Hematopoietic multipotent progenitor cell treated with erythropoietin and hydrocortisone succinate and interleukin-3 and kit ligand, for 17 days (in vitro differentiated cells): Measurements from ENCODE around the gene CLEC2B.

ENCODE experiments used
- DNase-seq: peaks from one replicate; pipeline ENCODE4 v3.0.0-alpha.2; 2015; ENCODE audit warnings: low spot score

Gene CLEC2B

DNA sequence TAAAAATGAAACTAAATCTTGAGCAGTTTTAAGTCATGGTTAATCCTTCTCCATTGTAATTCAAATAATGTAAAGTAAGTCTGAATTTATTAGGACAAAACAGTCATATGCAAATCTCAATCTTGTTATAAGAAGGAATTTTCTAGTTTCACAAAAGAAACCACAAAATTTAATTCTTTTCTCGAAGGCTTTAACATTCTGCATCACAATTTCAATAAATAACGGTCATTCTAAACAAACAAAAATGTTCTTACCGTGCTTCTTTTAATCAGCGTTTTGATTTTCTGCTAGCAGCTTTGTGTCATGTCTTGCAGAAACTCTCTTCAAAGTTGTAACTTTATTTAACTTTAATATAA lies 225 bp downstream of the CLEC2B start:
- no peak for DNase-seq

DNA sequence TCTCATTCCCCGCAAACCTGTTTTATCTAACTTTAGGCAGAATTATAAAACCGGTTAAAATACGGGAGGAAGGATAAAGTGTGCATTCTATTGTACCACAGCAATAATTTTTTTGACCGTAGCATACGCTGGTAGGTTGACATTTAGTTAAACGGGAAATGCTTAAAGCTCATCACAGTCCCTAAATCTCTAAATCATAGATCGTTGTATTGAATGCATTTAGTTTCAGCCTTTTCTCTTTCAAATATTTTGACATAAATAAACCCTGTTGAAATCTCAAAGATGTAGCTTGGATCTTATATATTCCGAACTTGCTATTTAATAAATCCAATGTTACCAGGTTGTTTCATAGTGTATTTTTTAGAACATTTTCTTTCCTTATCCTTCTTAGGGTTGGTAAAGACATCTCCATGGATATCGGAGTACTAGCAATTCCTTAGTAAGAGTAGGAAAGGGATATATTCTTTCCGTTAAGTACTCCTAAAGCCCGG lies 798 bp downstream of the CLEC2B start:
- peak; percentile 59 for DNase-seq

DNA sequence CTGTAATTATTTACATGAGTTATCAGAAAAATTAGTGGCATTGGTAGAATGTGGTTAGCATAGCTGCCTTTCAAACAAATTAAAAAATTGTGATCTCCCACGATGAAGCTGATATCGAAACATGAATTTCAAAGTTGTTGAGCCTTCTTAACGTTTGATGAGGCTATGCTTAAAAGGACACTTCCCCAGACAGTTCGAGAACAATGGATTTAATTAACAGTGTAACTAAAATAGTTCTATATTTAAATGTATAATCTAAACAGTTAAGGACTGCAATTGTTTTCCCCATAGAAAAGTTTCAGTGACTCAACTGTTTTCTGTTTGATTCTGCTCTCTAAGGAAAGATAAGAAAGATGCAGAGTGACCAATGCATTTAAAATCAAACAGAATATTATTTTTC lies 1.6 kb downstream of the CLEC2B start:
- no peak for DNase-seq

DNA sequence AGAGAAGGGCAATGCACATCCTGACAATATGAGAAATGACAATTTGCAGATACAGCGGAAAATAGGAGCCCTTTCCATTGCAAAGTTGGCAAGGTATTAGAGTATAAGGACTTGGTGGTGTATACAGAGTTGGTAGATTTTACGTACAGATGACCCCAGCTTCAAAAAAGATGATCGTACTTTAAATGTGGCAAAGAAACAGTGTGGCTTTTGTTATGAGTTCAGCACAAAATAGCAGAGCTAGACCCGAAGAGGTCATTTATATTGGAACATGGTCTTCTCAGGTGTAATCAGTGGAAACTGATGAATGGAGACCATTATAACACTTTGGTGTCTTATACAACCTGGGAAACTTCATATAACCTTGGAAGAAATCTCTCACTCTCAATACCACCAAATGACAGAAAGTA lies 2.3 kb downstream of the CLEC2B start:
- peak; percentile 51 for DNase-seq

GRCh38 chr12:9864913-9865675 lies 4.1 kb downstream of the CLEC2B start:
- DNase-seq: peak; percentile 29

DNA sequence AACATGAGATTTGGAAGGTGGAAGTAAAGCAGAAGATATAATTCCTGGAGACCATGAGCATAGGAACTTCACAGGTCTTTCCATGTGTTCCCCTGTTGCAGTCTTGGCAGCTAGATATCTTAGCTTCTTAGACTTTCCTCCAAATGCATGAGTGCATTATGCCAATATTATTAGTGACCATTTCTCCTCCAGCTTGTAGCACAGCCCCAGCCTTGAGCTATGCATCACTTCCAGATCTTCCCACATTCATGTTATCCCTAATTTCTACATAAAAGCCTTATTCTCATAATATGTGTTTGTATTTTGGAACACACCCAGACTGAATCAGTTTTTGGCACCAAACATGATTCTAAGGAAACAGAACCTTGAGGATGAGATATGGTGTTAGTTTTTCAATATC lies 11.0 kb downstream of the CLEC2B start:
- no peak for DNase-seq

- no peak for DNase-seq
Measured at GRCh38 chr12:9856894-9857293, 12.3 kb downstream of the CLEC2B start.

DNA sequence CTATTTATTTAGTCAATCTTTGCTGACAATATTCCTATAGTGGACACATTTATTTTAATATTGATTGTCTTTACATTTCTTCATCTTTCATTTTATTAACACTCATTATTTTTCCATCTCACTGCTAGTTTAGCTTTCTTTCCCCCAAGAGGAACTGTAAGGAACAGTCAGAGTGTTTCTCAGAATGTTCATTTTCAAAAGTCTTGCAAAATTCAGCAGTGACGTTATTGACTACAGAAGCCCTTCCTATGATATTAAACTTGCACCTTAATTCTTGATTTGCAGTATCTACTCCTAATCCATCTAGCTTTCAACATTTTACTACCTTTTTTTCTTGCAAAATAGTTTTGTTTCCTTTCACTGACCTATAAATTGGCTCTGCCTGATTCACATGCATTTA lies 13.0 kb downstream of the CLEC2B start:
- no peak for DNase-seq

DNA sequence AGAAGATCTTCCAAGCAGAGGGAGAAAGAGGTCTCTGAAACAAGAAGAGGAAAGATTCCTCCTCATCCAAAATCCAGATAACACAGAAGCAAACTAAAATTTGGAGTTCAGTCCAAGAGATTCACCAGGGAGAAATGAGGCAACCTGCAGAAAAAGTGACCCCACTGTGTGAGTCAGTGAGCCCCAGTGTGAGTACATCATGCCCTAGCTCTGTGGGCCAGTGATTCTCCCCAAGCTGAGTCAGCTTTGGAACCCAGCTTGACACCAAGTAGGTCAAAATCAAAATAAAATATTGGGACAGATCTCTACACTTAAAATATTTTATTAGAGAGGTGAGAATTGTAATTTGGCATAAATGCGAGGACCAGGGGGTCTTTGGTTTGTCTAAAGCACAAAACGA lies 17.2 kb downstream of the CLEC2B start:
- no peak for DNase-seq

DNA sequence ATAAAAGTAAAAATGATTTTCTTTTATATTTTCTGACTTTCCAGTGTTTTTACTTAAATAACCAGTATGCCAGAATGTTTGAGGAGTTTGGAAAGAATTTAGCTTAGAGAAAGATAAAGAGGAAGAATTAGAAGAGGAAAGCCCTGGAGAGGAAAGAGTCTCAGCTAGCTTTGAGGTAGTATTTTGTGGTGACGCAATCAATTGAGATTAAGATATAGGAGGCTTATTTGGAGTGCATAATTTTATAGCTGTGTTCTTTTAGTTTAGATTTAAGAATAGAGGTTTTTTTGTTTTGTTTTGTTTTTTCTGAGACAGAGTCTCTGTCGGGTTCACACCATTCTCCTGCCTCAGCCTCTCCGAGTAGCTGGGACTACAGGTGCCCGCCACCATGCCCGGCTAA lies 18.1 kb downstream of the CLEC2B start:
- DNase-seq: no peak

DNA sequence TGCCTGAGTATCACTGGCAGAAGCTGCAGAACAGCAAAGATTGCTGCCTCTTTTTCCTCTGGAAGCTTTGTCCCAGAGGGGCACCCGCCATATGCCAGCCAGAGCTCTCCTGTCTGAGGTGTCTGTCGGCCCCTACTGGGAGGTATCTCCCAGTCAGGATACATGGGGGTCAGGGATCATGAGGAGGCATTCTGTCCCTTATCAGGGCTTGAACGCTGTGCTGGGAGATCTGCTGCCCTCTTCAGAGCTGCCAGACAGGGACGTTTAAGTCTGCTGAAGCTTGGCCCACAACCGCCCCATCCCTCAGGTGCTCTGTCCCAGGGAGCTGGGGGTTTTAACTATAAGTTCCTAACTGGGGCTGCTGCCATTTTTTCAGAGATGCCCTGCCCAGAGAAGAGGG lies 20.3 kb downstream of the CLEC2B start:
- DNase-seq: no peak

GRCh38 chr12:9843407-9843806 lies 25.7 kb downstream of the CLEC2B start:
- no peak for DNase-seq

DNA sequence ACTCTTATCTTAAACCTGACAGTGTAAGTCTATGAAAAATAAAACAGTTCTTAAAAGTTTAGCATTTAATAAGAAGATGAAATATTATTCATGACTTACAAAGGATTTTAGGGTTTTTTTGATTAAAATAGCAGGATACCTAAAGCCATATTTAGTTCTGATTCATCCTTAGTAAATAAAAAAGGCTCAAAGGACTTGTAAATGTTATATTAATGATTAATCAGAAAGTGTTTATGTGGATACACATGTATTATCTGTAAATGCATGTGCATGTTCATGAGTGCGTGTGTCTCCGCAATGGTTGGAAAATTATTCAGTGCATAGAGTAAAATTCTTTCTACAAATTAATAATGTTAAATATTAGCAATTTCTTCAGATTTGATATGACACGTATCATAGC lies 37.4 kb downstream of the CLEC2B start:
- no peak for DNase-seq

DNA sequence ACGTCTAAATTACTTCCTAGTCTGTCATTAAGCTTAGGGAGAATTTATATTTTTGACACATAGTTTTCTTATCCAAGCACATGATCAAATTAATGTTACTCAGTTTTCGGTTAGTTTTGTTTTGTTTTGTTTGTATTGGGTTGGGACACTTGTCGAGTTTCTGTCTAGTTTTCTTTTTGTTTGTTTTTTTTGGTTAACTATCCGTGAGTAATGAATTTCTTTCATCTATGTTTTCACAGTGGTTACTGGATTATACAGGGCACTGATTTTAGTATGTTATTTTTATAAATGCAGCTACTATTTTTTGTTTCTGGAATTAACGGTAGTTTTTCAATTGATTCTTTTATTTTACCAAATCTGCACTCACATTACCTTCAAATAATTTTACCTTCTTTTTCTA lies 39.2 kb downstream of the CLEC2B start:
- no peak for DNase-seq

- DNase-seq: no peak
Measured at GRCh38 chr12:9829483-9829882, 39.7 kb downstream of the CLEC2B start.

DNA sequence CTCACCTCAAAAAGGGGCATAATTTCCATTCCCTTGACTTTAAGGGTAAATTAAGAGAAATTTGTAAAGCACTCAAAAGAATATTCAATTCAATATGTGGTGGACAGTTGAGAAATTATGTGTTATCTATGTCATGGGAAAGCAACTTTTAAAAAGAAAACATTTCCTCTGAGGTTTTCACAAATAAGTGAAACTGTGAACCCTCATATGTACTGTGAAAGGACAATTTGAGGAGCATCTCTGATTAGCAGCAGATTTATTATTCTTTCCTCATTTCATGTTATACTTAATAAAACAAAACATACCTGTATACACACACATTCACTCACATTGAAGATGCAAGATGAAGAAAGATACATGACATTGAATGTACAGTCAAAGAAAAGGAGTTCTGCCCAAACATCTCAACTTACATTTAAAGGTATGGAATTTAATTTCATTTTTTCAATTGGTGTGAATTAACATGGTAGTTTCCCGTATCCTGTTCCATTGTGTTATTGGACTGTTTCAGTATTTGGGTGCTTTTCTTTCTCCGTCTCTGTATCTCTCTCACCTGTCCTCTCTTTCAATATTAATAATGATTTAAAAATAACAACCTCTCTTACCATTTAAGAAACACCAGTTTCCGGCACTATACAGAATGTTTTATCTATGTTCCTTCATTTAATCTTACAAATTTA lies 41.8 kb downstream of the CLEC2B start, which contains the start of gene KLRF1:
Gene KLRF1, plus strand, starts transcription at position 273 of the 680 bp plus-strand sequence. Its CDS starts 64 bp downstream, at position 337.
- DNase-seq: no peak

- no peak for DNase-seq
Measured at GRCh38 chr12:9820281-9820930, 48.7 kb downstream of the CLEC2B start.

- DNase-seq: peak; percentile 71
Measured at GRCh38 chr12:9813821-9814798, 55.0 kb downstream of the CLEC2B start.

- no peak for DNase-seq
Measured at GRCh38 chr12:9811621-9812020, 57.5 kb downstream of the CLEC2B start.

DNA sequence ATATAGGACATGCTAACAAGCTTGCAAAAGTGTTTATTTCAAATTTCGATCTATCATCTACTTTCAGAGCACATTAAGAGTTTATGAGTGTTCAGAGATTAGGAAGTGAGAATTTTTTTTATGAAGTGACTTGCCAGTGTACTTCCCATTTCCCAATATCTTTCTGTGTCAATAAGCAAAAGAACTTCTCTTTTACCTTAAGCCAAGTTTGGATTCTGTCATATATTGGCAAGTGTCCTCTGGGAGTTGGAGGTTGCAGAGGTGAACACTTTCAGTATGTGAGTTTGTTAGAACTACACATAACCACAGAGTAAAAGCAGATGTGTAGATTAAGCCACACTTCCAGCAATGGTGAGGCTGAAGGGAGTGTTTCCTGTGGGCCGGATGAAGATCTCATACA lies 58.5 kb downstream of the CLEC2B start:
- DNase-seq: no peak

DNA sequence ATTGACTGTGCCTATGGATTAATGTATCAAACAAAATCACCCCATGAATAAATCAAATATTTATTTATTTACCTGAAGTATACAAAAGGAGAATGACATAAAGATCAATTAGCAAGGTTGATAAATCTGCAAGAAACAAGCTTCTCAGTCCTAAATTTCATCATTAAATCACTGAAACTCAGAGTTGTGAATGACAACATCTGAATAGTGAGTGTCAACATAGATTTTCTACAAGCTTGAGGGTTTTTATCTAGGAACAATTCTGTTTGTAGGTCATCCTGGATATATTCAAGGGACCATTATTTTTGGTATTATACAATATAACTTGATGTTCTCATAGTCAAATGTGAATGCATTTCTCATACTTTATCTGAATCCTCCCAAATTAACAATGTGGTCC lies 59.3 kb downstream of the CLEC2B start:
- no peak for DNase-seq

GRCh38 chr12:9809338-9809737 lies 59.8 kb downstream of the CLEC2B start:
- no peak for DNase-seq
